K562 (cell line): ENCODE measurements around the gene FSD1L. TPM values are rescaled to one million over a fixed set of nuclear protein-coding genes. Genes with fewer than 3 reads are reported as not detected.

Experiments used
- ATAC-seq: fragments of 200-7000 bp; cut with Tn5 transposase; 3 replicates; pipeline ENCODE4 v1.9.1; 2020; ENCODE audit warnings: moderate library complexity
- BruUV-seq: library from RNA; stranded (reverse); fragments of 400-500 nt; replicated peaks from 2 replicates; lab custom pipeline; 2021; lab: Mats Ljungman, UMichigan
- CTCF ChIA-PET: fragments of 300-600 bp; formaldehyde crosslinking; extraction: SDS; loops from one replicate; lab custom pipeline; 2021; ENCODE audit warnings: low intra/inter-chr PET ratio; lab: Yijun Ruan, JAX
- POLR2A ChIA-PET: fragments of 300-600, 350-650 bp; sonication (Branson Sonifier 250); formaldehyde crosslinking; extraction: SDS; loops from one replicate; lab custom pipeline; 2021; ENCODE audit warnings: antibody characterized with exemption, inconsistent platforms; lab: Yijun Ruan, JAX
- DNase-seq, 4 experiments: peaks; one replicate each; pipeline versions ENCODE4 v3.0.0 to v3.0.0-alpha.2; 2011 to 2018; ENCODE audit warnings: low spot score in 3 of 4, mixed read lengths in 3 of 4; ENCODE audit errors: extremely low read depth in 1 of 4
- FAIRE-seq: peaks from 2 replicates; lab custom pipeline; 2011; peaks lifted over from hg19 to GRCh38; lab: Jason Lieb, UNC
- H2AFZ ChIP-seq: 2 replicates; pipeline ENCODE4 v1.6.0; 2011; ENCODE audit warnings: low read depth, low read length, control low read depth, inconsistent platforms
- H3K27ac ChIP-seq: fragments of 200-600 bp; 3 replicates; pipeline ENCODE4 v1.8.0; 2011; ENCODE audit warnings: low read depth, mild to moderate bottlenecking, control low read depth, inconsistent platforms, low read length, moderate library complexity, mixed read lengths; ENCODE audit errors: extremely low read depth
- H3K27me3 ChIP-seq, 2 experiments: fragments of 300-600 bp in 1 of 2; 2 replicates in 1 of 2; 3 replicates in 1 of 2; pipeline versions ENCODE4 v1.6.0 to v1.8.0; 2011; ENCODE audit warnings: inconsistent platforms in 2 of 2, low read length in 2 of 2, mild to moderate bottlenecking in 1 of 2, mixed read lengths in 1 of 2, moderate library complexity in 1 of 2; ENCODE audit not compliant: control insufficient read depth in 2 of 2, insufficient read depth in 2 of 2
- H3K36me3 ChIP-seq: fragments of 300-600 bp; 3 replicates; pipeline ENCODE4 v1.8.0; 2011; ENCODE audit warnings: mild to moderate bottlenecking, low read length, inconsistent platforms; ENCODE audit not compliant: control insufficient read depth, insufficient read depth
- H3K4me1 ChIP-seq, 2 experiments: fragments of 200-600 bp in 1 of 2; replicated peaks in 1 of 2; 2 replicates in 1 of 2; 3 replicates in 1 of 2; pipeline versions ENCODE4 v1.5.1 to v1.8.0; 2011; ENCODE audit warnings: inconsistent platforms in 2 of 2, low read length in 2 of 2, mild to moderate bottlenecking in 1 of 2, mixed read lengths in 1 of 2, moderate library complexity in 1 of 2; ENCODE audit not compliant: control insufficient read depth in 2 of 2, insufficient read depth in 2 of 2
- H3K4me2 ChIP-seq: 2 replicates; pipeline ENCODE4 v1.6.1; 2011; ENCODE audit warnings: low read length, control low read depth, inconsistent platforms, mixed read lengths; ENCODE audit not compliant: insufficient read depth
- H3K4me3 ChIP-seq: fragments of 200-600 bp; sonication (generic), shearing (Covaris generic); 2 replicates; pipeline ENCODE4 v1.5.1; 2016; ENCODE audit warnings: control low read depth, inconsistent platforms
- H3K79me2 ChIP-seq: fragments of 200-600 bp; 3 replicates; pipeline ENCODE4 v1.8.0; 2011; ENCODE audit warnings: low read length, inconsistent platforms; ENCODE audit not compliant: control insufficient read depth, insufficient read depth
- H3K9ac ChIP-seq, 2 experiments: 2 replicates each; pipeline versions ENCODE4 v1.6.0 to v1.6.1; 2011; ENCODE audit warnings: low read depth in 2 of 2, low read length in 2 of 2, control low read depth in 1 of 2, inconsistent platforms in 1 of 2, mild to moderate bottlenecking in 1 of 2, mixed read lengths in 1 of 2; ENCODE audit not compliant: insufficient read depth in 1 of 2
- H3K9me1 ChIP-seq: one replicate; pipeline ENCODE4 v1.6.0; 2011; ENCODE audit warnings: inconsistent platforms, mild to moderate bottlenecking, low read length, moderate library complexity; ENCODE audit not compliant: control insufficient read depth, insufficient read depth
- H3K9me3 ChIP-seq: replicated peaks from 2 replicates; pipeline ENCODE4 v1.5.1; 2011; ENCODE audit warnings: low read depth, low read length, inconsistent platforms; ENCODE audit not compliant: control insufficient read depth, insufficient read depth
- H4K20me1 ChIP-seq: replicated peaks from 2 replicates; pipeline ENCODE4 v1.6.1; 2011; ENCODE audit warnings: low read length, inconsistent platforms, mixed read lengths; ENCODE audit not compliant: control insufficient read depth, insufficient read depth
- ARHGAP35 ChIP-seq: fragments of 450-650 bp; IDR thresholded peaks from 2 replicates; pipeline ENCODE4 v1.6.1; 2018; ENCODE audit not compliant: partially characterized antibody
- ARID1B ChIP-seq: fragments of 450-650 bp; IDR thresholded peaks from 2 replicates; pipeline ENCODE4 v1.6.1; 2016; ENCODE audit warnings: antibody characterized with exemption, mild to moderate bottlenecking, inconsistent platforms
- LCOR ChIP-seq: sonication (generic); formaldehyde crosslinking; IDR thresholded peaks from 2 replicates; pipeline ENCODE4 v1.8.0; 2022; ENCODE audit warnings: mild to moderate bottlenecking, missing genetic modification reagents
- SREBF2 ChIP-seq: sonication (generic); formaldehyde crosslinking; IDR thresholded peaks from 2 replicates; pipeline ENCODE4 v1.4.0; 2020; ENCODE audit warnings: mild to moderate bottlenecking, missing genetic modification reagents
- ZC3H11A ChIP-seq: IDR thresholded peaks from 2 replicates; pipeline ENCODE4 v1.6.1; 2012; ENCODE audit warnings: low read depth, low read length, improper control_type of control experiment
- ZFP1 ChIP-seq: fragments of 450-650 bp; formaldehyde crosslinking; IDR thresholded peaks from 2 replicates; pipeline ENCODE4 v1.4.0; 2020; ENCODE audit warnings: mild to moderate bottlenecking, mixed read lengths
- ZNF184 ChIP-seq: sonication (generic); formaldehyde crosslinking; IDR thresholded peaks from 2 replicates; pipeline ENCODE4 v1.5.0; 2020; ENCODE audit warnings: missing genetic modification reagents
- ZNF586 ChIP-seq: fragments of 450-650 bp; formaldehyde crosslinking; conservative IDR thresholded peaks from 2 replicates; pipeline ENCODE4 v1.4.0; 2020; ENCODE audit warnings: mild to moderate bottlenecking, moderate library complexity
- ZNF695 ChIP-seq: fragments of 450-650 bp; formaldehyde crosslinking; IDR thresholded peaks from 2 replicates; pipeline ENCODE4 v1.4.0; 2020; ENCODE audit warnings: mild to moderate bottlenecking, moderate library complexity
- ZNF75A ChIP-seq: fragments of 450-650 bp; formaldehyde crosslinking; IDR thresholded peaks from 2 replicates; pipeline ENCODE4 v1.4.0; 2020; ENCODE audit warnings: mild to moderate bottlenecking
- ZSCAN32 ChIP-seq: fragments of 450-650 bp; formaldehyde crosslinking; IDR thresholded peaks from 2 replicates; pipeline ENCODE4 v1.4.0; 2020; ENCODE audit warnings: mild to moderate bottlenecking, moderate library complexity
- WGBS: fragments of 100-300 bp; shearing (Covaris generic); methylation state at CpG from one replicate; pipeline ENCODE4 v1.1.6; 2016; ENCODE audit warnings: low coverage, mixed read lengths; ENCODE audit not compliant: insufficient coverage; ENCODE audit errors: missing lambda C conversion rate; 5-methylcytosine and 5-hydroxymethylcytosine counted together
- in situ Hi-C: fragments of 300-500 bp; cut with MboI; formaldehyde crosslinking; loops from 4 replicates; pipeline ENCODE4 v1.15.0; 2018; ENCODE audit warnings: inconsistent platforms, mixed read lengths
- intact Hi-C: fragments of 100-400 bp; cut with micrococcal nuclease; formaldehyde crosslinking; loops from 2 replicates; pipeline ENCODE4 v1.14.2; 2022
- polyA plus RNA-seq, 8 experiments: library from polyadenylated mRNA; depleted of rRNA in 4 of 8; stranded (reverse) in 5 of 8; unstranded in 3 of 8; fragments of >200 nt; fragmentation: Nextera tagmentation in 2 of 8; fragmentation: Illumina TruSeq in 1 of 8; extraction: Ambion mirVana in 2 of 8; extraction: Trizol in 1 of 8; gene quantifications; 2 replicates each; pipeline versions ENCODE4 v1.2.1 to v1.2.3, GENCODE V29; 2011 to 2014; ENCODE audit warnings: inconsistent platforms in 1 of 8, missing spikeins in 1 of 8
- total RNA-seq, 7 experiments: library from RNA; depleted of rRNA in 6 of 7; stranded (reverse); fragments of >200 nt in 6 of 7; fragmentation: Illumina TruSeq in 2 of 7; extraction: Trizol in 2 of 7; gene quantifications; 2 replicates each; pipeline versions ENCODE4 v1.2.1 to v1.2.3, GENCODE V29; 2011 to 2021; ENCODE audit warnings: low replicate concordance in 1 of 7
- TF ChIP-seq, protein P1 (sequence below): fragments of 250-450 bp; sonication (Bioruptor Pico); IDR thresholded peaks from 2 replicates; pipeline ENCODE4 v1.5.0; 2021
- TF ChIP-seq, protein P2 (sequence below): fragments of 450-650 bp; formaldehyde crosslinking; IDR thresholded peaks from 2 replicates; pipeline ENCODE4 v1.4.0; 2020; ENCODE audit warnings: mild to moderate bottlenecking, moderate library complexity
- TF ChIP-seq, protein P3 (sequence below): fragments of 450-650 bp; IDR thresholded peaks from one replicate; pipeline ENCODE4 v1.6.1; 2018; ENCODE audit warnings: mild to moderate bottlenecking, moderate library complexity; ENCODE audit not compliant: partially characterized antibody

FSD1L gene
- total and polyA plus RNA-seq, 9 of the 15 experiments (the other 6 are each of a cell fraction or from before 2014, with no cell fraction given) = 0.95 to 4.2 (median 2.1) TPM

DNA sequence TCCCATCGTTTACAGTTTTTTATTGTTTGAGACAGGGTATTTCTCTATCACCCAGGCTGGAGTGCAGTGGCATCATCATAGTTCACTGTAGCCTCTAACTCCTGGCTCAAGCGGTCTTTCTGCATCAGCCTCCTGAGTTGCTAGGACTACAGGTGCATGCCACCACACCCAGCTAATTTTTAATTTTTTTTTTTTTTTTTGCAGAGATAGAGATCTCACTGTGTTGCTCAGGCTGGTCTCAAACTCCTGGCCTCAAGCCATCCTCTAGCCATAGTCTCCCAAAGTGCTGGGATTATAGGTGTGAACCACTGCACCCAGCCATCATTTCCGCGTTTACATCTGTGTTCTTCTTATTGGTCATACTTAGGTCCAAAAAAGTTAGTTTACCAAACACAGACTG, 53.6 kb downstream of the FSD1L start (continued):
- TF ChIP-seq ZC3H11A = no peak
- no peak for TF ChIP-seq ARHGAP35
- no peak for TF ChIP-seq SREBF2 (CRISPR knock-in tag)
- TF ChIP-seq ZNF75A = no peak

DNA sequence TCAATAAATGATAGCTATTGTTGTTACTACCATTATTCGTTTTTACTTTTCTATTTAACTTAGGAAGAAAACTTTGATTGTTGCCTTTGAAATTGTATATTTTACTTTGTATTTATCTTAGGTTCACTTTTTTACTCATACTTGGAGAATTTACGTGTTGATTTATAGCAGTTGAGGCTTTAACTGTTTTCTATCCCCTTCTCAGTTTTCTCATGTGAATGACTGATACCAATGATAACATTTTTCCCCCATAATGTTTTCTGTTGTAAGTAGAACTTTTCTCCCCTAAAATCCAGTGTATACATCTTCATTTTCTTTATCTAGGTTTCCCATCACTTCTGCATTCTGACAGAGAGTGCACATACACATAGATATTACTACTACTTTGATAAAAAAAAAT, 54.4 kb downstream of the FSD1L start:
- Histone ChIP-seq H3K9me3 (no peaks in the 10 kb centered on the region), H3K4me1 (no peaks in the 10 kb centered on the region; a peak in 1 of 5 replicates), H3K4me3 (no peak overlapping the region), H4K20me1 (no peaks in the 10 kb centered on the region), H3K27ac (no peak overlapping the region), H2AFZ (no peak overlapping the region), H3K36me3 (peaks cover 2% of the 10 kb centered on the region; the same call in 1 of the 3 replicates), H3K4me2 (no peak overlapping the region), H3K79me2 (no peaks in the 10 kb centered on the region), H3K27me3 (no peaks in the 10 kb centered on the region), H3K9ac (no peak overlapping the region), H3K9me1 (no peaks in the 10 kb centered on the region)
- TF ChIP-seq ARID1B (no peak), ZNF695 (CRISPR knock-in tag) (no peak), ZNF184 (CRISPR knock-in tag) (no peak), ZFP1 (no peak), LCOR (CRISPR knock-in tag) (no peak), ZSCAN32 (CRISPR knock-in tag) (no peak), ZNF586 (no peak)
- TF ChIP-seq, protein P1, sequence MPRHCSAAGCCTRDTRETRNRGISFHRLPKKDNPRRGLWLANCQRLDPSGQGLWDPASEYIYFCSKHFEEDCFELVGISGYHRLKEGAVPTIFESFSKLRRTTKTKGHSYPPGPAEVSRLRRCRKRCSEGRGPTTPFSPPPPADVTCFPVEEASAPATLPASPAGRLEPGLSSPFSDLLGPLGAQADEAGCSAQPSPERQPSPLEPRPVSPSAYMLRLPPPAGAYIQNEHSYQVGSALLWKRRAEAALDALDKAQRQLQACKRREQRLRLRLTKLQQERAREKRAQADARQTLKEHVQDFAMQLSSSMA (CRISPR knock-in tag) = no peak
- TF ChIP-seq, protein P2, sequence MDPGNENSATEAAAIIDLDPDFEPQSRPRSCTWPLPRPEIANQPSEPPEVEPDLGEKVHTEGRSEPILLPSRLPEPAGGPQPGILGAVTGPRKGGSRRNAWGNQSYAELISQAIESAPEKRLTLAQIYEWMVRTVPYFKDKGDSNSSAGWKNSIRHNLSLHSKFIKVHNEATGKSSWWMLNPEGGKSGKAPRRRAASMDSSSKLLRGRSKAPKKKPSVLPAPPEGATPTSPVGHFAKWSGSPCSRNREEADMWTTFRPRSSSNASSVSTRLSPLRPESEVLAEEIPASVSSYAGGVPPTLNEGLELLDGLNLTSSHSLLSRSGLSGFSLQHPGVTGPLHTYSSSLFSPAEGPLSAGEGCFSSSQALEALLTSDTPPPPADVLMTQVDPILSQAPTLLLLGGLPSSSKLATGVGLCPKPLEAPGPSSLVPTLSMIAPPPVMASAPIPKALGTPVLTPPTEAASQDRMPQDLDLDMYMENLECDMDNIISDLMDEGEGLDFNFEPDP (CRISPR knock-in tag) = no peak
- TF ChIP-seq, protein P3, sequence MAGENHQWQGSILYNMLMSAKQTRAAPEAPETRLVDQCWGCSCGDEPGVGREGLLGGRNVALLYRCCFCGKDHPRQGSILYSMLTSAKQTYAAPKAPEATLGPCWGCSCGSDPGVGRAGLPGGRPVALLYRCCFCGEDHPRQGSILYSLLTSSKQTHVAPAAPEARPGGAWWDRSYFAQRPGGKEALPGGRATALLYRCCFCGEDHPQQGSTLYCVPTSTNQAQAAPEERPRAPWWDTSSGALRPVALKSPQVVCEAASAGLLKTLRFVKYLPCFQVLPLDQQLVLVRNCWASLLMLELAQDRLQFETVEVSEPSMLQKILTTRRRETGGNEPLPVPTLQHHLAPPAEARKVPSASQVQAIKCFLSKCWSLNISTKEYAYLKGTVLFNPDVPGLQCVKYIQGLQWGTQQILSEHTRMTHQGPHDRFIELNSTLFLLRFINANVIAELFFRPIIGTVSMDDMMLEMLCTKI = no peak
- BruUV-seq = no TSS peak
- 32% methylated on average over 2 of the region's 2 CpGs for WGBS
- intact Hi-C loops (no loop called here), in situ Hi-C loops (no loop called here)
- ATAC-seq = no peak
- ChIA-PET CTCF (no interaction called here), POLR2A (no interaction called here)
- DNase-seq = no peak
- FAIRE-seq = no peak
